Glutamatergic neuron (in vitro differentiated cells): ENCODE measurements around the gene ASIC2. TPM values are rescaled to one million over a fixed set of nuclear protein-coding genes. Genes with fewer than 3 reads are reported as not detected.
A peak's percentile ranks its signal among the peaks of the same experiment; 100 is the strongest.

Experiments
- DNase-seq: peaks from one replicate; pipeline ENCODE4 v3.0.0; 2022
- H3K27ac Mint-ChIP-seq: one replicate; pipeline ENCODE4 v1.8.0; 2020; ENCODE audit warnings: mild to moderate bottlenecking, mixed read lengths, inconsistent platforms; ENCODE audit not compliant: unreplicated experiment
- H3K27me3 Mint-ChIP-seq: one replicate; pipeline ENCODE4 v1.8.0; 2020; ENCODE audit warnings: mild to moderate bottlenecking, moderate library complexity, mixed read lengths, inconsistent platforms; ENCODE audit not compliant: unreplicated experiment
- H3K36me3 Mint-ChIP-seq: one replicate; pipeline ENCODE4 v1.8.0; 2020; ENCODE audit warnings: mild to moderate bottlenecking, mixed read lengths, inconsistent platforms; ENCODE audit not compliant: unreplicated experiment
- H3K4me1 Mint-ChIP-seq: one replicate; pipeline ENCODE4 v1.8.0; 2020; ENCODE audit warnings: mild to moderate bottlenecking, low read depth, mixed read lengths, inconsistent platforms; ENCODE audit not compliant: unreplicated experiment
- H3K4me3 Mint-ChIP-seq: one replicate; pipeline ENCODE4 v1.8.0; 2020; ENCODE audit warnings: mild to moderate bottlenecking, mixed read lengths, inconsistent platforms; ENCODE audit not compliant: unreplicated experiment
- H3K9me3 Mint-ChIP-seq: one replicate; pipeline ENCODE4 v1.8.0; 2020; ENCODE audit warnings: mild to moderate bottlenecking, moderate library complexity, mixed read lengths, inconsistent platforms; ENCODE audit not compliant: unreplicated experiment
- total RNA-seq: library from RNA; stranded (reverse); fragmentation: NEBNext Ultra II Directional; extraction: Animal tissue kit (Norgen Biotek cat#: 25700); gene quantifications from one replicate; pipeline ENCODE4 v1.2.1, GENCODE V29; 2021; ENCODE audit not compliant: unreplicated experiment
- TF ChIP-seq, protein P1 (sequence below): fragments of 200-600 bp; sonication (generic); IDR thresholded peaks from one replicate; pipeline ENCODE4 v1.5.0; 2021; ENCODE audit not compliant: partially characterized antibody, unreplicated experiment

Gene ASIC2
- total RNA-seq, 1 donor from 2014 or later: 0.74 TPM

DNA sequence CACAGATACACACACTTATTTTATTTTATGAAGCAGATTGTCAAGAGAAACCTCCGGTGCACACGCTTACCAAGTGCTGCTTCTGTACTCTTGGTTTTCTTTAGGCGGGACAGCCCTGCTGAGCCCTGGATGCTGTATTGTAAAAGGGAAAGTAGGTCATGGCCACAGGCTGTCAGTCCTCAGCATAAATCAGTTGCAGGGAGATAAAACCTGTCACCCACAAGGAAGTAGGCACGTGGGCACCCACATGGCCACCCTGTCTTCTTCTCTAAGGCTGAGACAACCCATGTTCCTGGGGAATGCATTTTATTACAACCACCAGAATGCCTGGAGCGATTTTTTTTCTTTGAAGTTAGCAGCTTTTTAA lies 59.3 kb downstream of the ASIC2 start:
- DNase-seq: no peak
- H3K27me3 Mint-ChIP-seq: peaks cover 7% of the 10 kb centered on the region
- no peak overlapping the region for H3K4me3 Mint-ChIP-seq
- TF ChIP-seq, protein P1, sequence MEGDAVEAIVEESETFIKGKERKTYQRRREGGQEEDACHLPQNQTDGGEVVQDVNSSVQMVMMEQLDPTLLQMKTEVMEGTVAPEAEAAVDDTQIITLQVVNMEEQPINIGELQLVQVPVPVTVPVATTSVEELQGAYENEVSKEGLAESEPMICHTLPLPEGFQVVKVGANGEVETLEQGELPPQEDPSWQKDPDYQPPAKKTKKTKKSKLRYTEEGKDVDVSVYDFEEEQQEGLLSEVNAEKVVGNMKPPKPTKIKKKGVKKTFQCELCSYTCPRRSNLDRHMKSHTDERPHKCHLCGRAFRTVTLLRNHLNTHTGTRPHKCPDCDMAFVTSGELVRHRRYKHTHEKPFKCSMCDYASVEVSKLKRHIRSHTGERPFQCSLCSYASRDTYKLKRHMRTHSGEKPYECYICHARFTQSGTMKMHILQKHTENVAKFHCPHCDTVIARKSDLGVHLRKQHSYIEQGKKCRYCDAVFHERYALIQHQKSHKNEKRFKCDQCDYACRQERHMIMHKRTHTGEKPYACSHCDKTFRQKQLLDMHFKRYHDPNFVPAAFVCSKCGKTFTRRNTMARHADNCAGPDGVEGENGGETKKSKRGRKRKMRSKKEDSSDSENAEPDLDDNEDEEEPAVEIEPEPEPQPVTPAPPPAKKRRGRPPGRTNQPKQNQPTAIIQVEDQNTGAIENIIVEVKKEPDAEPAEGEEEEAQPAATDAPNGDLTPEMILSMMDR: no peak
- no peaks in the 10 kb centered on the region for H3K36me3 Mint-ChIP-seq
- no peaks in the 10 kb centered on the region for H3K9me3 Mint-ChIP-seq
- peaks cover 15% of the 10 kb centered on the region for H3K4me1 Mint-ChIP-seq
- H3K27ac Mint-ChIP-seq: no peak overlapping the region

DNA sequence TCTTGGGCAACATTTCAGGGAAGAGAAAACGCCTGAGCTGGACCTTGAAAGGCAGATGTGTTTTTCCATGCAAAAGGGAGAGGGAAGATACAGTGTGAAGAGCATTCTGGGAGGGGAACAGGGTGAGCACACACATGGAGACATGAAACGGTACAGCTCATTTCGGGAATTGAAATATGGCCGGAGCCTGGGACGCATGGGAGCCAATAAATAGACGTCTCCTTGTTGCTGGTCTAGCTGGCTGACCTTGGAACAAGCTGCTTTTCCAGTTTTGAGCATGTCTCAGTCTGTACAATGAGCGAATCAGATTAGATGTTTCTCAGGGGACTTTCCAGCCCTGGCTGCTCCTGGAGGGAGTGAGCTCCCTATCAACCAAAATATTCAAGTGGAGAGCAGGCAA lies 63.6 kb downstream of the ASIC2 start:
- Mint-ChIP-seq H3K27ac (no peak overlapping the region), H3K9me3 (no peaks in the 10 kb centered on the region), H3K4me1 (peaks cover 15% of the 10 kb centered on the region), H3K4me3 (peak overlapping the region; percentile 44), H3K27me3 (peaks cover 3% of the 10 kb centered on the region), H3K36me3 (no peaks in the 10 kb centered on the region)
- no peak for DNase-seq
- TF ChIP-seq, protein P1: no peak

DNA sequence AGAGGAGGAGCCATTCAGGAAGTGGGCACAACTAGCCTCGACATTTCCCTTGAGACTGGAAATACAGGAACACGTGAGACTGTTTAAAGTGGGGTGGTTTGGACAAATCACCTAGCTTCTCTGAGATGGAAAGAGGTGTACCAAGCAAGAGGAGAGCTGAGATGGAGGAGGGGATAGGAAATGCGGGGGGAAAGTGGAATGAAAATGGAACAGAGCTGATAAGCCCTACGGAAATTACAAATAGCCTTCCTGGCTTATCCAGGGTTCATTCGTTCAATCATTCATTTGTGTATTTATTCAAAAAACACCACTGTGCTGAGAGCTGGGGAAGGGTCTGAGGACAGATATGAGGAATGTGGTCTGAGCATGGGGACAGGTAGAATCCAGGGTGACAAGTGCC lies 64.1 kb downstream of the ASIC2 start:
- no peaks in the 10 kb centered on the region for H3K9me3 Mint-ChIP-seq
- peaks cover 3% of the 10 kb centered on the region for H3K27me3 Mint-ChIP-seq
- H3K4me1 Mint-ChIP-seq: peaks cover 15% of the 10 kb centered on the region
- DNase-seq: no peak
- TF ChIP-seq, protein P1: no peak
- H3K4me3 Mint-ChIP-seq: peak overlapping the region; percentile 44
- H3K27ac Mint-ChIP-seq: no peak overlapping the region
- H3K36me3 Mint-ChIP-seq: no peaks in the 10 kb centered on the region

DNA sequence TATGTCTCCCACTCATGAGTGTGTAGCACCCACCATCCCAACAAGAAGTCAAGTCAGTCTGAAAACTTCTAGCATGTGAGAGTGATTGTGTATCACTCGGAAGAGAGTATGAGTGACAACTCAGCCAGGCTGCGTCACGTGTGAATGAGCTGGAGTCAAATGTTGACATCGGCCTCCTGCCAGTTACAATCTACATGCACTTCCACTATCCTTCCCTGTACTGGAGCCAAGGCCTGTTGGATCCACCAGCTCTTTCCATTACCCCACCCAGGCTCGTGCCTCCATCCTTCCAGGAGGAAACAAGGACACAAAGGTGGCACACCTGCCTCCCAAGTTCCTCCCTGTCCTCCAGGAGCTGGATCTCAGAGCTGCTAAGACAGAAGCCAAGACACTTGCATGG lies 64.5 kb downstream of the ASIC2 start:
- Mint-ChIP-seq H3K27ac (no peak overlapping the region), H3K27me3 (peaks cover 3% of the 10 kb centered on the region), H3K36me3 (no peaks in the 10 kb centered on the region), H3K9me3 (no peaks in the 10 kb centered on the region), H3K4me3 (no peak overlapping the region), H3K4me1 (peaks cover 12% of the 10 kb centered on the region)
- TF ChIP-seq, protein P1: no peak
- no peak for DNase-seq

DNA sequence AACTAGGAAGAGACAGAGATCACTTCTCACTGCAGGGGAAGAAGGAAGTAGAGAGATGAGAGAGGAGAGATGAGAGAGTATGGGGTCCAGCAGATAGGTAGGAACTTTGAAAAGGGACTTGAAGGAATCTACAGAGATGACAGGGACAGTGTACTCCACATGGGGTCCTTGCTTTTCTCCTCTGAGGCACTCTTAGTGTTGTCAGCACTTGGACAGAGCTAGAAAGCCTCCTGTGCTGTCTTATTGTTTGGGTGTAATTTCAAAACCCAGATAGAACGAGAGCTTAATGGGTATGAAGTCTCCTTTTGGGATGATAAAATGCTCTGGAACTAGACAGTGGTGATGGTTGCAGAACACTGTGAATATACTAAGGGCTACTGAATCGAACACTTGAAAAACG lies 65.2 kb downstream of the ASIC2 start:
- Mint-ChIP-seq H3K36me3 (no peaks in the 10 kb centered on the region), H3K27ac (no peak overlapping the region), H3K4me3 (no peak overlapping the region), H3K4me1 (peaks cover 8% of the 10 kb centered on the region), H3K9me3 (no peaks in the 10 kb centered on the region), H3K27me3 (peaks cover 3% of the 10 kb centered on the region)
- TF ChIP-seq, protein P1: no peak
- no peak for DNase-seq
